Tibial nerve (tissue), 4 donors: Measurements from ENCODE around the gene DLGAP1.

Experiments
- CTCF ChIP-seq, 5 experiments: fragments of 200-600 bp in 3 of 5; fragments of 450-650 bp in 2 of 5; sonication (generic) in 3 of 5; IDR thresholded peaks; one replicate each; pipeline ENCODE4 v1.5.1; 2016 to 2019; ENCODE audit warnings: antibody characterized with exemption in 5 of 5, mild to moderate bottlenecking in 3 of 5, moderate library complexity in 2 of 5
- EP300 ChIP-seq, 2 donors: sonication (generic); formaldehyde crosslinking; IDR thresholded peaks; one replicate each; pipeline ENCODE4 v1.6.1; 2017; ENCODE audit warnings: antibody characterized with exemption in 2 of 2, mild to moderate bottlenecking in 1 of 2
- POLR2A ChIP-seq, 2 donors: fragments of 450-650 bp; IDR thresholded peaks; one replicate each; pipeline ENCODE4 v1.6.1; 2017; ENCODE audit warnings: antibody characterized with exemption in 2 of 2, mild to moderate bottlenecking in 2 of 2, moderate library complexity in 2 of 2

GRCh38 chr18:3546106-3546505, 909.0 kb downstream of the DLGAP1 start:
- TF ChIP-seq CTCF (IDR thresholded peaks at IDR 0.05) (no peak), EP300 (IDR thresholded peaks at IDR 0.05) (no peak), POLR2A (IDR thresholded peaks at IDR 0.05) (no peak)
